Vagina (tissue), 2 donors: ENCODE results near the gene CREBL2. TPM values are rescaled to one million over a fixed set of nuclear protein-coding genes. Genes with fewer than 3 reads are reported as not detected.
A peak's percentile ranks its signal among the peaks of the same experiment; 100 is the strongest.
"Not testable (repeated sequence)": the region's sequence is repeated elsewhere in the genome, so short reads cannot be mapped to it uniquely, and the experiment has no call there.

Source experiments
- DNase-seq, 2 donors: peaks; one replicate each; pipeline ENCODE4 v3.0.0-alpha.2; 2017; ENCODE audit errors: extremely low spot score in 2 of 2
- H3K27ac ChIP-seq: fragments of 200-600 bp; sonication (generic); one replicate; pipeline ENCODE4 v1.5.1; 2019
- H3K27me3 ChIP-seq: fragments of 200-600 bp; sonication (generic); one replicate; pipeline ENCODE4 v1.5.1; 2019
- H3K36me3 ChIP-seq, 2 donors: fragments of 200-600 bp; sonication (generic); one replicate each; pipeline ENCODE4 v1.5.1; 2017 to 2019
- H3K4me1 ChIP-seq: fragments of 200-600 bp; sonication (generic); one replicate; pipeline ENCODE4 v1.5.1; 2019
- H3K4me3 ChIP-seq, 2 donors: fragments of 200-600 bp; sonication (generic); 1 replicate in 1 of 2; 2 replicates in 1 of 2; pipeline ENCODE4 v1.5.1; 2016 to 2019
- H3K9me3 ChIP-seq: fragments of 200-600 bp; sonication (generic); one replicate; pipeline ENCODE4 v1.5.1; 2019
- POLR2A ChIP-seq, 2 donors: fragments of 450-650 bp; IDR thresholded peaks; one replicate each; pipeline ENCODE4 v1.6.1; 2017; ENCODE audit warnings: antibody characterized with exemption in 2 of 2, mild to moderate bottlenecking in 2 of 2, moderate library complexity in 2 of 2
- POLR2AphosphoS5 ChIP-seq, 2 donors: sonication (generic); formaldehyde crosslinking; IDR thresholded peaks; one replicate each; pipeline ENCODE4 v1.9.0; 2017; ENCODE audit warnings: antibody characterized with exemption in 2 of 2, mild to moderate bottlenecking in 2 of 2, low read depth in 1 of 2; ENCODE audit not compliant: insufficient read depth in 1 of 2
- intact Hi-C: fragments of 100-400 bp; cut with DNase I; formaldehyde crosslinking; loops from one replicate; pipeline ENCODE4 v1.15.1; 2023
- total RNA-seq: library from RNA; depleted of rRNA; stranded (reverse); fragments of >200 nt; gene quantifications from one replicate; pipeline ENCODE4 v1.2.3, GENCODE V29; 2016
- TF ChIP-seq, protein P1 (sequence below), 3 experiments: fragments of 450-650 bp in 2 of 3; fragments of 200-600 bp in 1 of 3; sonication (generic) in 1 of 3; IDR thresholded peaks; one replicate each; pipeline ENCODE4 v1.5.1; 2017 to 2019; ENCODE audit warnings: antibody characterized with exemption in 3 of 3, mild to moderate bottlenecking in 2 of 3, moderate library complexity in 2 of 3

Gene CREBL2
- total RNA-seq, 1 donor from 2014 or later = 29.0 TPM

DNA sequence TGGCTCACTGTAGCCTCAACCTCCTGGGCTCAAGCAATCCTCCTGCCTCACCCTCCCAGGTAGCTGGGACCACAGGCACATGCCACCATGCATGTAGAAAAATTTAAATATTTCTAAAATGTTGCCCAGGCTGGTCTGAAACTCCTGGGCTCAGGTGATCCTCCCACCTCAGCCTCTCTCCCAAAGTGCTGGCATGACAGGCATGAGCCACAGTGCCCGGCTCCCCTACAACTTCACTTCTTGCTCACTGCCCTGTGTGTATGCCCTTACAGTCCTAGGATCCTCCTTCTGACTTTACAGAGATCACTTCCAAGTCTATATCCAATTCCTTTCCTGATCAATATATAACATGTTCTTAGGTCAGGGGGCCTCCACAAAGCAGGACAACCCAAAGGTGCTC lies 23.8 kb upstream of the CREBL2 start:
- H3K36me3 ChIP-seq = no peaks in the 10 kb centered on the region
- H3K9me3 ChIP-seq = no peaks in the 10 kb centered on the region
- TF ChIP-seq POLR2A (IDR thresholded peaks at IDR 0.05) (no peak), POLR2AphosphoS5 (IDR thresholded peaks at IDR 0.05; ENCODE audit: insufficient read depth in 1 of 2, low read depth in 1 of 2) (no peak)
- TF ChIP-seq, protein P1, sequence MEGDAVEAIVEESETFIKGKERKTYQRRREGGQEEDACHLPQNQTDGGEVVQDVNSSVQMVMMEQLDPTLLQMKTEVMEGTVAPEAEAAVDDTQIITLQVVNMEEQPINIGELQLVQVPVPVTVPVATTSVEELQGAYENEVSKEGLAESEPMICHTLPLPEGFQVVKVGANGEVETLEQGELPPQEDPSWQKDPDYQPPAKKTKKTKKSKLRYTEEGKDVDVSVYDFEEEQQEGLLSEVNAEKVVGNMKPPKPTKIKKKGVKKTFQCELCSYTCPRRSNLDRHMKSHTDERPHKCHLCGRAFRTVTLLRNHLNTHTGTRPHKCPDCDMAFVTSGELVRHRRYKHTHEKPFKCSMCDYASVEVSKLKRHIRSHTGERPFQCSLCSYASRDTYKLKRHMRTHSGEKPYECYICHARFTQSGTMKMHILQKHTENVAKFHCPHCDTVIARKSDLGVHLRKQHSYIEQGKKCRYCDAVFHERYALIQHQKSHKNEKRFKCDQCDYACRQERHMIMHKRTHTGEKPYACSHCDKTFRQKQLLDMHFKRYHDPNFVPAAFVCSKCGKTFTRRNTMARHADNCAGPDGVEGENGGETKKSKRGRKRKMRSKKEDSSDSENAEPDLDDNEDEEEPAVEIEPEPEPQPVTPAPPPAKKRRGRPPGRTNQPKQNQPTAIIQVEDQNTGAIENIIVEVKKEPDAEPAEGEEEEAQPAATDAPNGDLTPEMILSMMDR (IDR thresholded peaks at IDR 0.05) = no peak
- H3K4me1 ChIP-seq = peaks cover 4% of the 10 kb centered on the region
- H3K4me3 ChIP-seq = no peak overlapping the region
- H3K27ac ChIP-seq = no peak overlapping the region
- H3K27me3 ChIP-seq = no peaks in the 10 kb centered on the region
- DNase-seq = no peak
- intact Hi-C loops = no loop called here

GRCh38 chr12:12588436-12588835 lies 23.2 kb upstream of the CREBL2 start:
- intact Hi-C loops, H3K27me3 ChIP-seq, H3K4me1 ChIP-seq, DNase-seq, H3K36me3 ChIP-seq, H3K4me3 ChIP-seq, H3K9me3 ChIP-seq, H3K27ac ChIP-seq: not testable (repeated sequence)

DNA sequence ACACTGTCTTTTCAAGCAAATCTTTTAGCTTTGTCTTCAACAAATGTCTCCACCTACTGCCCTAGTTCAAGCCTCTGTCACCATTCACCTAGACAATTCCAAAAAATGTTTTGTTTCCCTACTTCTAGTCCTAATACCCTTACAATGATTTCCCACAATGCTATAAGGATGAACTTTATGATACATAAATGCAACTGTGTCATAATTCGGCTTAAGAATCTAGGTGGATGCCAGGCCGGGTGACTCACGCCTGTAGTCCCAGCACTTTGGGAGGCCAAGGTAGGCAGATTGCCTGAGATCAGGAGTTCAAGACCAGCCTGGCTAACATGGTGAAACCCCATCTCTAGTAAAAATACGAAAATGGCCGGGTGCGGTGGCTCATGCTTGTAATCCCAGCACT lies 20.7 kb upstream of the CREBL2 start:
- Histone ChIP-seq H3K27ac (no peak overlapping the region), H3K4me1 (no peaks in the 10 kb centered on the region), H3K9me3 (no peaks in the 10 kb centered on the region), H3K36me3 (no peaks in the 10 kb centered on the region), H3K4me3 (no peak overlapping the region), H3K27me3 (no peaks in the 10 kb centered on the region)
- no peak for DNase-seq
- intact Hi-C loops = no loop called here
- TF ChIP-seq POLR2AphosphoS5 (IDR thresholded peaks at IDR 0.05; ENCODE audit: insufficient read depth in 1 of 2, low read depth in 1 of 2) (peak in 1 of 2 donors; percentile 18), POLR2A (IDR thresholded peaks at IDR 0.05) (no peak)
- TF ChIP-seq, protein P1 (IDR thresholded peaks at IDR 0.05) = no peak

DNA sequence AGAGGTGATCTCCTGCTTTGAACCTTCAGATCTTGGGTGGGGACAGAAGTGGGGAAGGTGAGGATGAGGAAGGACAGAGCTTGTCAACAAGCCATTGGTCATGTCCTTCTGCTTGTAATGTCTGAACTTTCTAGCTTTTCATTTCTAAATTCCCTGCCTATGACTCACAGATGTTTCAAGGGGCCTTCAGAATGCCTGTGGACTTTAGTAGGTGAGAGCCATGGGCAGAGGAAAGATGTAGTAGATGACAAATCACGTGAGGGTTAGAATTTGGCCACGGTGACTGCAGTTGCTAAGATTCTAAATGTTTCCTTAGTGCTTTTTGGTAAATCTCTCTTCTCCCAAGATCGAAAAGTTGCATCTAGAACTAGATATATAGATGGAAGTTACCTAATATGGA lies 18.7 kb upstream of the CREBL2 start:
- intact Hi-C loops = no loop called here
- Histone ChIP-seq H3K4me1 (no peaks in the 10 kb centered on the region), H3K27ac (no peak overlapping the region), H3K4me3 (no peak overlapping the region), H3K36me3 (no peaks in the 10 kb centered on the region), H3K27me3 (no peaks in the 10 kb centered on the region), H3K9me3 (no peaks in the 10 kb centered on the region)
- TF ChIP-seq POLR2A (IDR thresholded peaks at IDR 0.05) = no peak
- no peak for TF ChIP-seq POLR2AphosphoS5 (IDR thresholded peaks at IDR 0.05; ENCODE audit: insufficient read depth in 1 of 2, low read depth in 1 of 2)
- TF ChIP-seq, protein P1 (IDR thresholded peaks at IDR 0.05) = no peak
- DNase-seq = no peak

DNA sequence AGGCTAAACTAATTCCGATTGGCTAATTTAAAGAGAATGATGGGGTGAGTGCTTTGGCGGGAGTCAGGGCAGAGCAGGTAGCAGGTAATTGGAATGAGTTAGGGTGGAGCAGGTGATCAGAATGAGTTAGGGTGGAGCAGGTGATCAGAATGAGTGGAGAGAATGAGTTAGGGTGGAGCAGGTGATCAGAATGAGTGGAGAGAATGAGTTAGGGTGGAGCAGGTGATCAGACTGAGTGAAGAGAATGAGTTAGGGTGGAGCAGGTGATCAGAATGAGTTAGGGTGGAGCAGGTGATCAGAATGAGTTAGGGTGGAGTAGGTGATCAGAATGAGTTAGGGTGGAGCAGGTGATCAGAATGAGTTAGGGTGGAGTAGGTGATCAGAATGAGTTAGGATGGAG lies 15.7 kb upstream of the CREBL2 start:
- DNase-seq, H3K4me1 ChIP-seq, H3K4me3 ChIP-seq, H3K9me3 ChIP-seq, intact Hi-C loops, H3K27ac ChIP-seq, H3K27me3 ChIP-seq, H3K36me3 ChIP-seq: not testable (repeated sequence)

DNA sequence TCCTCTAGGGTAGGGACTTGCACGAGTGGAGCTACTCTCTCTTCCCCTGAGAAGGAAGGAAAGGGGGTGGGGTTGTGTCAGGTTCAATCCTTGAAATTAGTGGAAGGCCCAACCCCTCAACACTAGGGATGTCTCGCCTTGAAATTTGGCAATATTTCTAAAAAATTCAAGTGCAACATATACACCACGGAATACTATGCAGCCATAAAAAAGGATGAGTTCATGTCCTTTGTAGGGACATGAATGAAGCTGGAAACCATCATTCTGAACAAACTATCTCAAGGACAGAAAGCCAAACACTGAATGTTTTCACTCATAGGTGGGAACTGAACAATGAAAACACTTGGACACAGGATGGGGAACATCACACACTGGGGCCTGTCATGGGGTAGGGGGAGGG lies 15.1 kb upstream of the CREBL2 start:
- H3K36me3 ChIP-seq, H3K9me3 ChIP-seq, intact Hi-C loops, H3K4me1 ChIP-seq, DNase-seq, H3K27ac ChIP-seq, H3K4me3 ChIP-seq, H3K27me3 ChIP-seq: not testable (repeated sequence)

GRCh38 chr12:12598864-12599263 lies 12.8 kb upstream of the CREBL2 start:
- Histone ChIP-seq H3K27me3 (no peaks in the 10 kb centered on the region), H3K9me3 (no peaks in the 10 kb centered on the region), H3K4me3 (no peak overlapping the region), H3K4me1 (no peaks in the 10 kb centered on the region), H3K36me3 (no peaks in the 10 kb centered on the region), H3K27ac (no peak overlapping the region)
- DNase-seq = no peak
- intact Hi-C loops = no loop called here
- TF ChIP-seq POLR2A (IDR thresholded peaks at IDR 0.05) (no peak), POLR2AphosphoS5 (IDR thresholded peaks at IDR 0.05; ENCODE audit: insufficient read depth in 1 of 2, low read depth in 1 of 2) (no peak)
- TF ChIP-seq, protein P1 (IDR thresholded peaks at IDR 0.05) = no peak
